HG03558 (cell line): ENCODE data around the gene ADCY9.
"Not testable (repeated sequence)": the region's sequence is repeated elsewhere in the genome, so short reads cannot be mapped to it uniquely, and the experiment has no call there.

Experiments used
- ATAC-seq: cut with Tn5 transposase; IDR thresholded peaks from one replicate; pipeline ENCODE4 v1.9.1; 2021; ENCODE audit warnings: moderate number of reproducible peaks; ENCODE audit not compliant: unreplicated experiment; ENCODE audit errors: extremely low read depth

The ADCY9 gene

DNA sequence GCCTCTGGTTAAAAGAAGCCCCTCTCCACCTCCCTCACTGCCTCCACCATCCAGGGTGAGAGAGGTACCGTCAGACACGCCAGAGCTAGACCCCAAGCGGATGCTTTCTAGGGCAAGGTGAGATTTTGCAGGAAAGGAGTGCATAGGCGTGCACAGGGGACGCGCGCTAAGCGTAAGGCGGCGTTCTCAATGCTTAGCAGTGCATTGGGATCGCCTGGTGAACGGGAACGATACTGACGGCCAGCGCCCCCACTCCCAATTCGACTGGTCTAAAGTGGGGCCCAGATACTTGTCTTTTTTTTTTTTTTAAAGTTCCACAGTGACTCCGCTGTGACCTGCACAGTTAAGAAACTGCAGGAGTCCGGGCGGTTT is 177.8 kb downstream of the ADCY9 start:
- no peak for ATAC-seq

DNA sequence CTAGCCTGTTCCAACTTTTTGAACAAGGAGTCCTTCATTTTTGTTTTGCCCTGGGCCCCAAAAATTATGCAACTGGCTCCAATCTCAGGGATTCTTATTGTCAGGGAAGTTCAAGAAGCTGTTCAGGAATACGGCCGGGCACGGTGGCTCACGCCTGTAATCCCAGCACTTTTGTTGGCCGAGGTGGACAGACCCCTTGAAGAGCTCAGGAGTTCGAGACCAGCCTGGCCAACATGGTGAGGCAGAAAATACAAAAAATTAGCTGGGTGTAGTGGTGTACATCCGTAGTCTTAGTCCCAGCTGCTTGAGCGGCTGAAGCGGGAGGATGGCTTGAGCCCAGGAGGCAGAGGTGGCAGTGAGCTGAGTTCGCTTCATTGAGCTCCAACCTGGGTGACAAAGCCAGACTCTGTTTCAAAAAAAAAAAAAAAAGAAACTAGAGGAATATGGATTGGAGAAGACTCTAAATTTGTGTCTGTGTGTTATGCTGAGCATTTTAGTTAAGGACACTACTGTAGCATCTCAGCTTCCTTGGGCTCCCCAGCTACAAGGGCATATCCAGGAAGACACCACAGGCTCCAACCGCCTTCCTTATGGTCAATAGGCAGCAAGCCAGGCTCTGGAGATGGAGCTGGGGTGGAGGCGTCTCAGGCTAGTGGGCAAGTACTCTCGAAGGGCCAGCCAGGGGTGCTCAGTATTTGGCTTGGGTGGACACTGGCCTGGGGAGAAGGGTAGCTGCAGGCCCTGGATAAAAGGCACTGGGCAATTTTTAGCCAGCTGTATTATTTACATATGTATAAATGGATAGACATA is 179.0 kb downstream of the ADCY9 start:
- ATAC-seq: no peak

DNA sequence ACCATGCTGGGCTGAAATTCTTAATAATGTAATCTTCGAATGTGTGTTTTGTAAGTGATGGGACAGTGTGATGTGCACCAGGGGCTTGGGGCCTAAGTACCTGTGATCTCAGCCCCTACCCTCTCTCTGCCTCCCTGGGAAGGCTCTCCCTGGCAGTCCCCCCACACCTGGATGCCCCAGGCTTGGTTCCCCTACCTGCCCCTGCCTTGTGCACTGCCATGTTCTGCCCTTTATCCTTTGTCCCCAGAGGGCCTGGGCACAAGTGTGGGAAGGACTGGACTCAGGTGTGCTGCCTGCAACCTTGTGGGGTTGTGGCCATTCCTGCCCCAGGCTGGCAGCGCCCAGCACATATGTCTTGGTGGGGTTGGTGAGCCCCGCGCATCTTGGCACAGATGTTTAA is 180.3 kb downstream of the ADCY9 start:
- no peak for ATAC-seq

DNA sequence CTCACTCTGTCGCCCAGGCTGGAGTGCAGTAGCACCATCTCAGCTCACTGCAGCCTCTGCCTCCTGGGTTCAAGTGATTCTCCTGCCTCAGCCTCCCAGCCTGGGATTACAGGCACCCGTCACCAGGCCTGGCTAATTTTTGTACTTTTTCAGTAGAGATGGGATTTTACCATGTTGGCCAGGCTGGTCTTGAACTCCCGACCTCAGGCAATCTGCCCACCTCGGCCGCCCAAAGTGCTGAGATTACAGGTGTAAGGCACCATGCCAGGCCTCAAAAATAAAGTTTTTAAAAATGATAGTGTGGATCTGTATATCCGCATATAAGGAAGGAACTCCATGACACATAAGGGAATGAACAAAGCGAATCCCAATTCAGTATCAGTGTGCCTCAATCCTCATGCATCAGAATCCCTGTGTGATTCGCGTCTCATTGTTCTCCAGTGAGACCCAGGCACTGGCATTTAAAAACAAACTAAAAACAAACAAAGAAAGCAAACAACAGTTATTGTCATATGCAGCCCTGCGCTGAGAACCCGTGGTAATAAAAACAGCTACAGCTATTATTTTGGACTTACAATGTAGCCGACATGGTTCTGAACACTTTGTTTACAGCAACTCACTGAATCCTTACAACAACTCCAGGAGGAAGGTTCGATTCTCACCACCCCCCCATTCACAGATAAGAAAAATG is 181.6 kb downstream of the ADCY9 start:
- ATAC-seq: no peak

DNA sequence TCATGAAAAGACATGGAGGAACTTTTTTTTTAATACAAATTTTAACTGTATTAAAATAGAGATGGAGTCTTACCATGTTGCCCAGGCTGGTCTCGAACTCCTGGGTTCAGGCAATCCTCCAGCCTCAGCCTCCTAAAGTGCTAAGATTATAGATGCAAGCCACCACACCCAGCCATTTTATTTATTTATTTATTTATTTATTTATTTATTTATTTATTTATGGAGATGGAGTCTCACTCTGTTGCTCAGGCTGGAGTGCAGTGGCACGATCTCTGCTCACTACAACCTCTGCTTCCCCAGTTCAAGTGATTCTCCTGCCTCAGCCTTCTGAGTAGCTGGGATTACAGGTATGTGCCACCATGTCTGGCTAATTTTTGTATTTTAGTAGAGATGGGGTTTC is 189.1 kb downstream of the ADCY9 start:
- not testable (repeated sequence) for ATAC-seq

DNA sequence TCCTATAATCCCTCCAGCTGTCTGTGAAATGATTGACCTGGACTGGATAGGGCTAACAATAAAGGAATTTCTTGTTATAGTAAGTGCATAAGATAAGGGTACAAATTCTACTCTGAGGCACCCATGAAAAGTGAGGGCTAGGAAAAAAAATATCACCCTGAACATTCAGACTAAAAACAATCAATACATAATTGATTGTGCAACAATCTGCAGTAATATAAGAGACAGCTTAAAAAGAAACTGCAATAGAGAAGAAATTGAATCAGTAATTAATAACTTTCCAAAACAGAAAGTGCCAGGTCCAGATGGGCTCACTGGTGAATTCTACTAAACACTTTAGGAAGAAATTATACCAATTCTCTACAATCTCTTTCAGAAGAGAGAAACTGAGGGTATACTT is 191.5 kb downstream of the ADCY9 start:
- no peak for ATAC-seq

DNA sequence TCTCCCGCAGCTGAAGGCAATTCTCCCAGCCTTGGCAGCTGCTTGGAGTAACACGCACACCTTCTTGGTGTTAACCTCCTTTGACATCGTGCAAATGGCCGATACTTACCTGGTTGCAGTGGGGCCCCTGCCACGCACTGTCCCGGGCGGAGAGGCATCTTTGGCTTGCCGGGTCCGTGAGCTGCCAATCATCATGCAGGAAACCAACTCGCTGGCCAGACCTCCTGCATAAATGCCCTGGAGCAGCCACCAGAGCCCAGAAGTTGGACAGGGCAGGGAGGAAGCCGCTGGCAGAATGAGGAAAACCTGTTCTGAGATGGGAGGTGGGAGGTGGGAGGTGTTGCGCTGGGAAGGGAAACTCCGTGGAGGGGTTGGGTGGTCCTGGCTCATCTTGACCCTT is 194.0 kb downstream of the ADCY9 start:
- ATAC-seq: no peak

DNA sequence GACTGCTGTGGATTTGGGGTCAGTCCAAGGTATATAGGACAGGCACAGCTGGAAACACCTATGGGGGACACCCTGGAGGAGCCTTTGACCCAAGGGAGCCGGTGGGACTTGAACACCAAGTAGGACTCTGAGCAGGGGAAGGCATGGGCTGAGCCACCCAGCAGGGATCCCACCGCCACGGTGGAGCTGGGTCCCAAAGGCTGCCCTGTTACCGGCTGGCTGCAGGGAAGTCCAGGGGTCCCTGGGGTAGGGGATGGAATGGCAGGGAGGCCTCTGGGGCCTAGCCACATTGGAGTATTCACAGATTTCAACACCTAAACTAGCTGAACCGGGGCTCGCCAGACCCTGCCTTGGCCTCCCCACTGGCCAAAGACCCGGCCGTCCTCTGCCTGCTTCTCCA is 196.0 kb downstream of the ADCY9 start:
- no peak for ATAC-seq

DNA sequence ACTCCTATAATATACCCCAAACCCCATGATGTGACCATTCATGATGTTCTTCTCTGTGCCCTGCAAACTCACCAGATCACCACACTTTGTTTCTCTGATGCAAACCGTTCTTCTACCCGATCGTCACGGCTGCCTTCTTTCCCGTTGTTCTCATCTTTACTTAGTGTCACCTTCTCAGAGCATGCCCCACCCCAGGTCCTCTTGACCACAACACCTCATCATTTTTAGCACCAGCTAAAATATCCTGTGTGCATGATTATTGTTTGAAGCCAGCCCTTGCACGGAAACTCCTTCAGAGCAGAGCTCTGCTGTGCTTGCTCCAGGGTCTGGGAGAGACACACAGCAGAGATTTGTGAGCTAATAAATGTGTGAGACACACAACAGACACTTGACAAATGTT is 196.8 kb downstream of the ADCY9 start:
- ATAC-seq: no peak

DNA sequence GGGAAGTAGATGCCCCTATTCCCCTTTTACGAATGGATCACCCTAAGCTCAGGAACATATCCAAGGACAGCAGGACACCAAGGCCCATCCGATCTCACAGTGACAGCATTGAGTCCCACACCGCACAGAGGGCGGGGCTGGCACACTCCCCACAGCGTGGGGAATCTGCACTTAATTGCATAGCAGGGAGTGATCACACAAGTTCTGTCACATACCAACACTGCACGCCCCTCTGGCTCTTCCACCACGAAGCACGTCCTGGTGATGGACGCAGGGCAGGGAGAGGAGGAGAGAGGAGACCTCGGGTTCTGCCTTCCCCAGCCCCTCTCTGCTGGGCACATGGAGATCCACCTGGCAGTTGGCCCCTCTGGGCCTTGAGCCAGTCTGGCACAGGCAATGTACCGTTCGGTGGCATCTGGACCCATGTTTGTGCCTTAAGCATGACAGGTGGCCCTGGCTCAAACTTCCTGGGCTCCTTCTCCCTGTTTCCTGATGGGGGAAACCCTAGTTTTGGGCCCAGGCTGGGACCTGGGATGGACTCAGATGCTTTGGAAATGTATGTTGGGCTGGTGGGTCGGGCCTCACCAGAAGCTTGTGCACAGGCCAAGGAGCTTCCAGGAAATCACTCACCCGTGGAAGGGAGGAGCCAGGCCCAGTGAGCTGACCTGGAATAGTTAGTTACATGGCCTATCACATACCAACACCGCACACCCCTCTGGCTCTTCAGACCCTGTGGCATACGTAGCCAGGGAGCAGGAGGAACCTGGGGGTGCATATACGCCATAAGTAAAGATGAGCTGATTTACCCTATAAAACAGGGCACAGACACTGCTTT is 200.6 kb downstream of the ADCY9 start:
- no peak for ATAC-seq

DNA sequence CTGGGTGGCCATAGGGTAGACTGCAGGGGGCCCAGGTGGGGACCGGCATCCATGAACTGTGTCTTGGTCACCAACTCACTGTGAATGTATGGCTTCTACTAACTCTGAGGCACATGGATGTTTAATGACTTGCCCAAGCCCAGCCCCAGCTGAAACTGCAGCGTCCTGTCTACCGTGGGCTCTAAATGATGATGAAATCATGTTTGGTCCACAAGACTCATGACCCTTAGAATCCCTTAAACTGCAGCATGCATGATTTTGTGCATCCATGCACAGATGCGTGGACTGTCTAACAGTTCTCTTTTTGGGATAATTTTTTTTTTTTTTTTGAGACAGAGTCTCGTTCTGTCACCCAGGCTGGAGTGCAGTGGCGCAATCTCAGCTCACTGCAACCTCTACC is 203.3 kb downstream of the ADCY9 start:
- no peak for ATAC-seq
